ENCODE results near the gene GPR153. TPM values are rescaled to one million over a fixed set of nuclear protein-coding genes. Genes with fewer than 3 reads are reported as not detected.

The GPR153 gene
- total RNA-seq, 1 experiment from 2014 or later = 6.1 TPM

DNA sequence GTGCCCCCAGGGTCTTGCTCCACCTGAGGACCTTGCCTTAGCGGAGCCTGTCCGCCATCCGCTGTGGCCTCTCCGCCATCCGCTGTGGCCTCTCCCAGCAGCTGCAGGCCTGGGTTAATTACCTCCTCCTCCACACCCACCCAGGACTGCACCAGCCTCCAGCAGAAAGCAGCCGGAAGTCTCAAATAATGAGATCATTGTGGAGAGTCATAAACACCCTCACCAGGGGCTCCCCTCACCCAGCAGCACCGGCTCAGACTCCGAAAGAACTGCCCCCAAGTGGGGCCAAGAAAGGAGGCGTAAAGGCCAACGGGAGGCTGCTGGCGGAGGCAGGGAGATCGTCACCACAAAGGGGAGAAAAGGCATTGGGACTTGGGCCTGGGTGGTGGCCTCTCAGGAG is 10.7 kb upstream of the GPR153 start:
- ChIA-PET CTCF (no interaction called here), RAD21 (ENCODE audit: low non-redundant PET in 1 of 2, low total read pairs in 2 of 2, uncharacterized antibody in 2 of 2, unreplicated experiment in 2 of 2) (no interaction called here), POLR2A (no interaction called here)
- DNase-seq (ENCODE audit: low read depth, low spot score) (no peak), ATAC-seq (no peak)
- Histone ChIP-seq H3K4me3 (replicated peaks in 1 of 2; ENCODE audit: low read depth in 1 of 2, low read length in 2 of 2) (no peak overlapping the region), H3K9ac (ENCODE audit: low read length) (no peak overlapping the region), H3K9me2 (ENCODE audit: insufficient read depth) (no peaks in the 10 kb centered on the region), H4K20me1 (ENCODE audit: insufficient read depth) (no peaks in the 10 kb centered on the region), H3K4me1 (ENCODE audit: control insufficient read depth in 1 of 2, insufficient read depth in 2 of 2, low read length in 2 of 2) (no peaks in the 10 kb centered on the region), H2AFZ (ENCODE audit: low read depth, low read length, poor library complexity, severe bottlenecking) (no peak overlapping the region), H3K27ac (ENCODE audit: low read depth, low read length) (no peak overlapping the region), H3K27me3 (ENCODE audit: insufficient read depth, low read length) (no peaks in the 10 kb centered on the region), H3K4me2 (ENCODE audit: low read length) (no peak overlapping the region), H3K79me2 (ENCODE audit: insufficient read depth, low read length) (no peaks in the 10 kb centered on the region), H3K9me3 (ENCODE audit: control insufficient read depth in 1 of 2, insufficient read depth in 1 of 2, low read depth in 1 of 2, low read length in 2 of 2) (no peaks in the 10 kb centered on the region), H3K36me3 (ENCODE audit: control insufficient read depth in 1 of 2, insufficient read depth in 2 of 2, low read length in 2 of 2) (no peaks in the 10 kb centered on the region)
- BruUV-seq (replicated peaks) = no TSS peak
- TF ChIP-seq, protein P1, sequence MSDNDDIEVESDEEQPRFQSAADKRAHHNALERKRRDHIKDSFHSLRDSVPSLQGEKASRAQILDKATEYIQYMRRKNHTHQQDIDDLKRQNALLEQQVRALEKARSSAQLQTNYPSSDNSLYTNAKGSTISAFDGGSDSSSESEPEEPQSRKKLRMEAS (IDR thresholded peaks at IDR 0.05) = no peak
- no peak for TF ChIP-seq ZNF274 (IDR thresholded peaks at IDR 0.05; ENCODE audit: low read depth, low read length)
- no peak for TF ChIP-seq EZH2 (IDR thresholded peaks at IDR 0.05)
- TF ChIP-seq, protein P2, sequence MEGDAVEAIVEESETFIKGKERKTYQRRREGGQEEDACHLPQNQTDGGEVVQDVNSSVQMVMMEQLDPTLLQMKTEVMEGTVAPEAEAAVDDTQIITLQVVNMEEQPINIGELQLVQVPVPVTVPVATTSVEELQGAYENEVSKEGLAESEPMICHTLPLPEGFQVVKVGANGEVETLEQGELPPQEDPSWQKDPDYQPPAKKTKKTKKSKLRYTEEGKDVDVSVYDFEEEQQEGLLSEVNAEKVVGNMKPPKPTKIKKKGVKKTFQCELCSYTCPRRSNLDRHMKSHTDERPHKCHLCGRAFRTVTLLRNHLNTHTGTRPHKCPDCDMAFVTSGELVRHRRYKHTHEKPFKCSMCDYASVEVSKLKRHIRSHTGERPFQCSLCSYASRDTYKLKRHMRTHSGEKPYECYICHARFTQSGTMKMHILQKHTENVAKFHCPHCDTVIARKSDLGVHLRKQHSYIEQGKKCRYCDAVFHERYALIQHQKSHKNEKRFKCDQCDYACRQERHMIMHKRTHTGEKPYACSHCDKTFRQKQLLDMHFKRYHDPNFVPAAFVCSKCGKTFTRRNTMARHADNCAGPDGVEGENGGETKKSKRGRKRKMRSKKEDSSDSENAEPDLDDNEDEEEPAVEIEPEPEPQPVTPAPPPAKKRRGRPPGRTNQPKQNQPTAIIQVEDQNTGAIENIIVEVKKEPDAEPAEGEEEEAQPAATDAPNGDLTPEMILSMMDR (IDR thresholded peaks at IDR 0.05 in 2 of 3, conservative IDR thresholded peaks at IDR 0.05 in 1 of 3; ENCODE audit: borderline replicate concordance in 1 of 3, insufficient read depth in 1 of 3, low read depth in 2 of 3, low read length in 2 of 3) = no peak
- no peak for TF ChIP-seq TCF7L2 (IDR thresholded peaks at IDR 0.05; ENCODE audit: borderline replicate concordance, extremely low read depth, insufficient read depth, insufficient read length)
- TF ChIP-seq ELF1 (IDR thresholded peaks at IDR 0.05; ENCODE audit: borderline replicate concordance, low read depth) = no peak
- TF ChIP-seq SIN3A (IDR thresholded peaks at IDR 0.05; ENCODE audit: low read depth) = no peak
- TF ChIP-seq JUND (IDR thresholded peaks at IDR 0.05) = no peak
- no peak for TF ChIP-seq SRF (IDR thresholded peaks at IDR 0.05; ENCODE audit: low read depth)
- TF ChIP-seq EGR1 (IDR thresholded peaks at IDR 0.05; ENCODE audit: low read depth) = no peak
- TF ChIP-seq POLR2A (IDR thresholded peaks at IDR 0.05; ENCODE audit: borderline replicate concordance, extremely low read depth, insufficient read depth, insufficient read length) = no peak
- TF ChIP-seq ZFX (IDR thresholded peaks at IDR 0.05) = no peak
- no peak for TF ChIP-seq CBX3 (IDR thresholded peaks at IDR 0.05; ENCODE audit: low read depth)
- TF ChIP-seq YY1 (IDR thresholded peaks at IDR 0.05; ENCODE audit: extremely low read depth, insufficient replicate concordance, low read depth, low read length) = no peak
- intact Hi-C loops (cut with micrococcal nuclease) = no loop called here
